Measurements from ENCODE around the gene HECTD3. TPM values are rescaled to one million over a fixed set of nuclear protein-coding genes. Genes with fewer than 3 reads are reported as not detected.

The HECTD3 gene
- total RNA-seq, 4 donors from 2014 or later = 28.0 to 51.7 (median 35.8) TPM

GRCh38 chr1:45008516-45008915 is 2.6 kb downstream of the HECTD3 start:
- H3K27me3 ChIP-seq = no peaks in the 10 kb centered on the region
- no peak overlapping the region for H3K4me3 ChIP-seq
- H3K27ac ChIP-seq (replicated peaks in 1 of 4) = no peak overlapping the region
- DNase-seq (ENCODE audit: extremely low spot score) = peak; percentile 31
- 92% methylated on average over 12 of the region's 12 CpGs for WGBS
- peaks cover 50 to 68% (median 65%) of the 10 kb centered on the region in 4 donors for H3K36me3 ChIP-seq
- intact Hi-C loops (cut with DNase I) = loop anchor here (5.0 kb wide), 1 partner anchor 171 kb away; no protein-coding TSS in a partner anchor
- TF ChIP-seq EP300 (IDR thresholded peaks at IDR 0.05) (no peak), CTCF (IDR thresholded peaks at IDR 0.05) (no peak), POLR2A (IDR thresholded peaks at IDR 0.05; ENCODE audit: low read depth) (no peak), POLR2AphosphoS5 (IDR thresholded peaks at IDR 0.05) (no peak)
- H3K9me3 ChIP-seq = no peaks in the 10 kb centered on the region
- peaks cover 32 to 42% (median 39%) of the 10 kb centered on the region in 4 donors for H3K4me1 ChIP-seq

GRCh38 chr1:45008076-45008475 is 3.0 kb downstream of the HECTD3 start:
- DNase-seq (ENCODE audit: extremely low spot score) = peak; percentile 14
- Histone ChIP-seq H3K4me1 (peaks cover 27 to 38% (median 35%) of the 10 kb centered on the region in 4 donors), H3K27me3 (no peaks in the 10 kb centered on the region), H3K27ac (replicated peaks in 1 of 4) (no peak overlapping the region), H3K36me3 (peaks cover 54 to 69% (median 66%) of the 10 kb centered on the region in 4 donors), H3K4me3 (no peak overlapping the region), H3K9me3 (no peaks in the 10 kb centered on the region)
- 77% methylated on average over 3 of the region's 3 CpGs for whole genome bisulfite sequencing
- intact Hi-C loops (cut with DNase I) = loop anchor here (5.0 kb wide), 1 partner anchor 171 kb away; no protein-coding TSS in a partner anchor
- TF ChIP-seq POLR2A (IDR thresholded peaks at IDR 0.05; ENCODE audit: low read depth) = no peak
- no peak for TF ChIP-seq CTCF (IDR thresholded peaks at IDR 0.05)
- TF ChIP-seq EP300 (IDR thresholded peaks at IDR 0.05) = no peak
- no peak for TF ChIP-seq POLR2AphosphoS5 (IDR thresholded peaks at IDR 0.05)

- Histone ChIP-seq H3K4me1 (peaks cover 20 to 30% (median 27%) of the 10 kb centered on the region in 4 donors), H3K27ac (replicated peaks in 1 of 4) (no peak overlapping the region), H3K36me3 (peaks cover 59 to 77% (median 74%) of the 10 kb centered on the region in 4 donors), H3K27me3 (no peaks in the 10 kb centered on the region), H3K4me3 (no peak overlapping the region), H3K9me3 (no peaks in the 10 kb centered on the region)
- peak; percentile 90 for DNase-seq (ENCODE audit: extremely low spot score)
- WGBS = 77% methylated on average over 3 of the region's 11 CpGs
- intact Hi-C loops (cut with DNase I) = loop anchor here (5.0 kb wide), 1 partner anchor 170 kb away; no protein-coding TSS in a partner anchor
- no peak for TF ChIP-seq EP300 (IDR thresholded peaks at IDR 0.05)
- no peak for TF ChIP-seq CTCF (IDR thresholded peaks at IDR 0.05)
- TF ChIP-seq POLR2AphosphoS5 (IDR thresholded peaks at IDR 0.05) = no peak
- no peak for TF ChIP-seq POLR2A (IDR thresholded peaks at IDR 0.05; ENCODE audit: low read depth)
Observed at GRCh38 chr1:45007311-45007710, 3.8 kb downstream of the HECTD3 start.

- WGBS = 86% methylated on average over 6 of the region's 6 CpGs
- no peak overlapping the region for H3K4me3 ChIP-seq
Observed at GRCh38 chr1:45005761-45006160, 5.4 kb downstream of the HECTD3 start.

More at GRCh38 chr1:45005761-45006160, 5.4 kb downstream of the HECTD3 start:
- DNase-seq (ENCODE audit: extremely low spot score) = no peak
- Histone ChIP-seq H3K36me3 (peaks cover 59 to 85% (median 80%) of the 10 kb centered on the region in 4 donors), H3K9me3 (no peaks in the 10 kb centered on the region), H3K27ac (replicated peaks in 1 of 4) (no peak overlapping the region), H3K27me3 (no peaks in the 10 kb centered on the region), H3K4me1 (peaks cover 13 to 24% (median 19%) of the 10 kb centered on the region in 4 donors)
- TF ChIP-seq CTCF (IDR thresholded peaks at IDR 0.05) (no peak), POLR2A (IDR thresholded peaks at IDR 0.05; ENCODE audit: low read depth) (no peak), EP300 (IDR thresholded peaks at IDR 0.05) (no peak), POLR2AphosphoS5 (IDR thresholded peaks at IDR 0.05) (no peak)
- intact Hi-C loops (cut with DNase I) = loop anchor here (5.0 kb wide), 1 partner anchor 168 kb away; no protein-coding TSS in a partner anchor
